ENCODE results near the gene SLC10A6.
"Not testable (repeated sequence)": the region's sequence is repeated elsewhere in the genome, so short reads cannot be mapped to it uniquely, and the experiment has no call there.

Gene SLC10A6, protein sequence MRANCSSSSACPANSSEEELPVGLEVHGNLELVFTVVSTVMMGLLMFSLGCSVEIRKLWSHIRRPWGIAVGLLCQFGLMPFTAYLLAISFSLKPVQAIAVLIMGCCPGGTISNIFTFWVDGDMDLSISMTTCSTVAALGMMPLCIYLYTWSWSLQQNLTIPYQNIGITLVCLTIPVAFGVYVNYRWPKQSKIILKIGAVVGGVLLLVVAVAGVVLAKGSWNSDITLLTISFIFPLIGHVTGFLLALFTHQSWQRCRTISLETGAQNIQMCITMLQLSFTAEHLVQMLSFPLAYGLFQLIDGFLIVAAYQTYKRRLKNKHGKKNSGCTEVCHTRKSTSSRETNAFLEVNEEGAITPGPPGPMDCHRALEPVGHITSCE

GRCh38 chr4:86848732-86849619, at the start of gene SLC10A6:
SLC10A6 (minus strand) TSS chr4:86849384; CDS start chr4:86849115, 269 bp downstream.
- no peak for DNase-seq

GRCh38 chr4:86898562-86898961, 49.4 kb upstream of the SLC10A6 start:
- DNase-seq = peak; percentile 16

DNA sequence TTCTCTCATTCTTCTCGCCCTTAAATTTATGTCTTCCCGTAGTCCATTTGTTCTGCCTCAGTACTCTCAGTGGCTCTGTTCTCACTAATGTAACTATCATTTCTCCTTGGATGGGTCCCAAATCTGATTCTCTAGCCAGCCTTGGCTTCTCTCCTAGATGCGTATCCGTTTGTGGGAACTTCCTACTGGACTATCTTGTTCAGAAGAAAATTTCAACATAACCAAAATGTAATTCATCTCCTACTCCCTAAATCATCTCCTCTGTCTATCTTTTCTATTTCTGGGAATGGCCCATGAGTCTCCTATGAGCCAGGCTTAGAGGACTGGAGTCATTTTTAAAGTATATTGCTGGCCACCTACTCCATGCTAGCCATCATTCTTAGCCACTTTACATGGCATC, 47.4 kb upstream of the SLC10A6 start:
- no peak for DNase-seq

DNA sequence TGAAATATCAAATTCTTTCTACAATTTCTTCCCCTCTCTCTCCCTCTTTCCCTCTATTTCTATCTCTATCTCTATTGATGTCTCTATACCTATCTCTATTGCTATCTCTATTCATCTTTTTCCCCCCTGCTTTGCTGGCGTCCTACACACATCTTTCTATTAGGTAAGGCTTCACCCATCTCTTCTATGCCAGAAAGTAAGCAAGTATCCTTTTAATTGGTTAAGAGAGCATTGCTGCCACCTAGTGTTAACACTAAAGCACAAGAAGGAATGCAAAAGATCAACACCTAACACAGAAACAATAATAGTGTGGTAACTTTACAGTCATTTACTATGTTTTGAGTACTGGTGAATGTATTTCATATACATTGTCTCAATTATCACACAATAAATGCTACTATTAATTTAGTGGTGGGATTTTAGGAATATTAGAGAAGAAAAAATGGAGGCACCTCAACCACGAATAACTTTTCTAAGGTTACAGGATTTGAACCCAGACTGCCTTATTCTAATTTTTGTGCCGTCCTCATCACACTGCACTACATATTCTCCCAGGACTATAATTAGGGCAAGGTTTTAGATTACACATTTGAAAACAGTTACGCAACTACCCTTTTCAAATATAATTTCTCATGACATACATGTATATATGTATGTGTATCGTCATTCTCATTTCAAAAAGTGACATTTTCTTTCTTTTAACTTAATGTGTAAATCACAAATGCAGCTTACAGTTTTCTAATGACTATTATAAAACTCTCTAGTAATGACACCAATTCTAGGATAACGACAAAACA, 46.7 kb upstream of the SLC10A6 start:
- DNase-seq = peak; percentile 75

GRCh38 chr4:86894455-86894854, 45.3 kb upstream of the SLC10A6 start:
- DNase-seq = no peak

DNA sequence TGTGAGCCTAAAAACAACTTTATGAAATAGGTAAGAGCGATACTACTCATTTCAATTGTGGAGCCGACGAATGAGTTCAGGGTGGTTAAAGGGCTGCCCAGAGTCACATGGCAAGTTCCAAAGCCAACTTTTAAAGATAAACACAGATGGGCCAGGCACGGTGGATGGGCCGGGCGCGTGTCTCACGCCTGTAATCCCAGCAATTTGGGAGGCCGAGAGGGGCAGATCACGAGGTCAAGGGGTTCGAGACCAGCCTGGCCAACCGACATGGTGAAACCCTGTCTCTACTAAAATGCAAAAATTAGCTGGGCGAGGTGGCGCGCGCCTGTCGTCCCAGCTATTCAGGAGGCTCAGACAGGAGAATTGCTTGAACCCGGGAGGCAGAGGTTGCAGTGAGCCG, 44.0 kb upstream of the SLC10A6 start:
- no peak for DNase-seq

GRCh38 chr4:86892636-86892960, 43.4 kb upstream of the SLC10A6 start:
- DNase-seq = no peak

DNA sequence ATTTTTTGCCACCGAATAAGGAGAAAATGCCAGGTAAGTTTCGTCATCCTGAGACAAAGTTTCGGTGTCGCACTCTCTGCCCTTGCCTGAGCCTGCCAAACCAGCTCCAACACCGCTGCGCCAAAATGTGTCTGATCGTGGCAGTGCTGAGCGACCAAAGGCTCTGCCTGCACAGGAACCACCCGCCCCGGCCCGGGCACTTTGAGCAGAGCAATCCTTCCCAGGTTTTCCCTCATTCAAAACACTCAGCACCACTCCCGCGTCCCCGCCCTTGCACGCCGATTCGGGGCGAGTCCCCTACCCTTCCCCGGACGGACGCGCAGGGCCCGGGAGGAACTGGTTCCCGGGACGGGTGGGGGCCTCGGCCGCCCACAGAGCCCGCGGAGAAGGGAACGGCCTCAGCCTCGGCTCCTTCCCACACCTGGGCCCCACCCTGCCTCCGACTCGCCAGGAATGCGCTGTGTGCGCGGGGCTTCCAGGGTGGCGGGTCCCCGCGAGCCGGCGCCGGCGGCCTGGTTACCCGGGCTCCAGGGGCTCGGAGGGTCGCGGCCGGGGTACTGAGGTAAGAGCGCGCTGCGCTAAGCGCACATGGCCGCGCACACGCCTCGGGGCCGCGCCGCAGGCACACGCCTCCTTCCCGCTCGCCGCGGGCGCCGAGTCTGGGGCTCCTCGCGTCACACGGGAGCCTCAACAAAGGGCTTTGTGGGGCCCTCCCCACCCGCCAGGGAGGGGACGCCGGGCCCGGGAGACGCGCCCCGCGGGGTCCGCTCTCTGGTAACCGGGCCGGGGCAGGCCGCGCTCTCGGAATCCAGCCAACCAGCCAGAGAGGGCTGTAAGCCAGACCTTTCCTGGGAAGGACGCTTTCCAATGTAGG, 42.8 kb upstream of the SLC10A6 start, which contains the start of gene C4orf36:
TSS of gene C4orf36 (minus strand) at position 661 of the 874 bp plus-strand sequence. CDS start 902 bp downstream, outside the sequence.
- no peak for DNase-seq

DNA sequence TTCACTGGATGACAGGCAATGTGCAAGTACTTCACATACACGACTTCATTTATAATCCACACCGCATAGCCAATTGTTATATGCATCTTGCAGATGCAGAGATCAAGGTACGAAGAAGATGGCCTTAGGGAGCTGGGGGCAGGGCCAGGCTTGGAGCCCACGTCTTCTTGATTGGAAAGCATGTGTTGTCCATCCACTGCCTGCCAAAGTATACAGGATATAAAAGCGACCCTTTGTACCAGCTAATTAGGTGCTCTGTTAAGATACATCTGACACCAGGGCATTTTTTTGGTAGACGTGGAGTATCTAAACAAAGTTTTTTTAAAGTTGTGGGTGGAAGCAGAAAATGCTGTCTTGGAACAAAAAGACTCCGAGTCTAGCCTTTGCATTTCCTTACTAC, 41.6 kb upstream of the SLC10A6 start:
- no peak for DNase-seq

- DNase-seq = no peak
Observed at GRCh38 chr4:86879641-86880040, 30.5 kb upstream of the SLC10A6 start.

GRCh38 chr4:86878640-86879039, 29.5 kb upstream of the SLC10A6 start:
- DNase-seq = no peak

- no peak for DNase-seq
Observed at GRCh38 chr4:86876894-86877685, 27.9 kb upstream of the SLC10A6 start.

GRCh38 chr4:86875436-86875835, 26.3 kb upstream of the SLC10A6 start:
- DNase-seq = not testable (repeated sequence)

DNA sequence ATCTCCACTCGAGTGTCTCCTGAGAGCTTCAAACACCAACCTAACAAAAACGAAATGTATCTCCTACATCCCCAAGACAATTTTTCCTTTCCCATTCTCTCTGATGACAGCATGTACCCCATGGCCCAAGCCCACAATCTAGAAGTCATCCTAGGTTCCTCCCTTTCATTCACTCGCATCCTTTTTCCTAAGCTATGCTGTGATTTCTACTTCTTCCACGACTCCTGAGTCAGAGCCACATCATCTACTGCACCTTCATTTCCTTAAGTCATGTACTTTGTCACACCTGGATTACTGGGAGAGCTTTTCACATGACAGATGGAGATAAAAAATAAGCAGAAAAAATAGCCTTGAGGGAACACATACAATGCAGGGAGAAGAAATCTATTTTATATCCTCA, 23.0 kb upstream of the SLC10A6 start:
- DNase-seq = no peak

GRCh38 chr4:86870442-86871069, 21.4 kb upstream of the SLC10A6 start:
- DNase-seq = no peak

DNA sequence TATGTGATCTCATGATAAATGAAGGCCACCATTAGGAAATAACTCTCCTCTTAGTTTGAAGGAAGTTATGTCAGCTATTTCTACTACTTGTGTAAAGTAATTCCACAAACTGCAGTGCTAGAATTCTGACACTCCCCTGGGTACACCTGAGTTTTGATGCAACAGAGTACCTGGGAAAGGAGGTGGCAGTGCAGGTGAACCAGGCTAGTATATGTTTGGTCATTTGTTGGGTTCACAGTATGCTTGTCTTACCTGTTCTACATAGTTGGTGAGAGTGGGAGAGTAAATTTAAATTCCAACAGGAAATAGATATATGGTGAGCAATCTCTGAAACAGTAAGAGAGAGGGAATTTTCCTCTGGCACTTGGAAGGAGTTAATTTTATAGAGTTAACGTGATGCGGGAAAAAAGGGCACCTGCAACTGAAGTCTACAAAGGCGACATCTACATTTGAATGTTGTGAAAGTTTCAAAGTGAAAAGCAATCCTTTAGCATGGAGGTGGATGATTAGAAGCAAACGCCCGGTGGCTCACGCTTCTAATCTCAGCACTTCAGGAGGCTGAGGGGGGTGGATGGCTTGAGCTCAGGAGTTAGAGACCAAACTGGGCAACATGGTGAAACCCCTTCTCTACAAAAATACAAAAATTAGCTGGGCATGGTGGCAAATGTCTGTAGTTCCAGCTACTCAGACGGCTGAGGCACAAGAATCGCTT, 8.3 kb upstream of the SLC10A6 start:
- no peak for DNase-seq

DNA sequence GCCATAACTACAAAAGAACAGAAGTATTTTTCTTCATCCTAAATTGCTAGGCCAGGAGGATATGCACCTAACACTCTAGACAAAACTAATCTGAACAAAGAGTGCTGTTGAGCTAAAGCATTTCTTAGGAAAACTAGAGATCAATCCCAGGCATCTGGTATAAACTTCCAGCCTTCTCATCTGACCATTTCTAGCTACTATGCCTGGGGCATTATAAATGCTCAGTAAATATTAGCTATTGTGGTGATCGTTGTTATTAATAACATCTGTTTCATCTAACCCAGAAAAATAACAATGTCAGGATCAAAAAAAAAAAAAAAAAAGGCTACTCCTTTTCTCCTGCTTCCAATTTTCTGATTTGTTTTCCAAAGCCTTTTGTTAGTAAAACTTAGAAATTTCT, 7.7 kb upstream of the SLC10A6 start:
- DNase-seq = no peak

- no peak for DNase-seq
Observed at GRCh38 chr4:86855572-86855971, 6.4 kb upstream of the SLC10A6 start.

GRCh38 chr4:86853209-86853608, 4.0 kb upstream of the SLC10A6 start:
- no peak for DNase-seq

DNA sequence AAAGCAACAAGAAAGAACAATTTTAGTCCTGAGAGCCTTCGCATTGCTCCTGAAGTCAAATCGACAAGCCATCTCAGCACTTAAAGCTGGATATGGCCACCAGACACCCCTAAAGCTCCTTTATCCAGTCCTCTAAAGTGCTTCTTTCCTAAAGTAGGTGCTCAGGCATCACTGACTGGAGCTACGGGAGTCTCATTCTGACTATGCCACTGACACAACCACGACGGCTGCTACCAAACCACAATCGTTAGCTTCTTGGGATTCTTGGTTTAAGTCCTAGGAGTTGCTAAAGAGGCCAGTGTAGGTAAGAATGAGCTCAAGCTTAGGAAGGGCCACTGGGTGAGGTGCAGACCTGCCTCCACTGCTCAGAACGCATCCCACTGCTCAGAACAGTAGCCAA, 1.0 kb downstream of the SLC10A6 start:
- DNase-seq = no peak
